Transverse colon (tissue), 3 donors: Measurements from ENCODE around the gene LCLAT1.

Experiments
- EP300 ChIP-seq: sonication (generic); formaldehyde crosslinking; IDR thresholded peaks from one replicate; pipeline ENCODE4 v1.6.1; 2017; ENCODE audit warnings: antibody characterized with exemption, low read depth
- TF ChIP-seq, protein P1 (sequence below), 5 experiments: fragments of 200-600 bp in 3 of 5; fragments of 450-650 bp in 2 of 5; sonication (generic) in 3 of 5; IDR thresholded peaks; 1 replicate in 2 of 5; 2 replicates in 3 of 5; pipeline ENCODE4 v1.5.1; 2016 to 2017; ENCODE audit warnings: antibody characterized with exemption in 5 of 5, inconsistent platforms in 3 of 5, mild to moderate bottlenecking in 2 of 5, moderate library complexity in 1 of 5

GRCh38 chr2:30677861-30678385 lies 230.9 kb downstream of the LCLAT1 start:
- TF ChIP-seq, protein P1, sequence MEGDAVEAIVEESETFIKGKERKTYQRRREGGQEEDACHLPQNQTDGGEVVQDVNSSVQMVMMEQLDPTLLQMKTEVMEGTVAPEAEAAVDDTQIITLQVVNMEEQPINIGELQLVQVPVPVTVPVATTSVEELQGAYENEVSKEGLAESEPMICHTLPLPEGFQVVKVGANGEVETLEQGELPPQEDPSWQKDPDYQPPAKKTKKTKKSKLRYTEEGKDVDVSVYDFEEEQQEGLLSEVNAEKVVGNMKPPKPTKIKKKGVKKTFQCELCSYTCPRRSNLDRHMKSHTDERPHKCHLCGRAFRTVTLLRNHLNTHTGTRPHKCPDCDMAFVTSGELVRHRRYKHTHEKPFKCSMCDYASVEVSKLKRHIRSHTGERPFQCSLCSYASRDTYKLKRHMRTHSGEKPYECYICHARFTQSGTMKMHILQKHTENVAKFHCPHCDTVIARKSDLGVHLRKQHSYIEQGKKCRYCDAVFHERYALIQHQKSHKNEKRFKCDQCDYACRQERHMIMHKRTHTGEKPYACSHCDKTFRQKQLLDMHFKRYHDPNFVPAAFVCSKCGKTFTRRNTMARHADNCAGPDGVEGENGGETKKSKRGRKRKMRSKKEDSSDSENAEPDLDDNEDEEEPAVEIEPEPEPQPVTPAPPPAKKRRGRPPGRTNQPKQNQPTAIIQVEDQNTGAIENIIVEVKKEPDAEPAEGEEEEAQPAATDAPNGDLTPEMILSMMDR (IDR thresholded peaks at IDR 0.05) = no peak
- TF ChIP-seq EP300 = no peak
